GM19455 (cell line): ENCODE measurements around the gene CKAP5.
"Not testable (repeated sequence)": the region's sequence is repeated elsewhere in the genome, so short reads cannot be mapped to it uniquely, and the experiment has no call there.

ENCODE experiments used
- ATAC-seq: cut with Tn5 transposase; IDR thresholded peaks from one replicate; pipeline ENCODE4 v1.9.1; 2021; ENCODE audit not compliant: unreplicated experiment

CKAP5 gene

DNA sequence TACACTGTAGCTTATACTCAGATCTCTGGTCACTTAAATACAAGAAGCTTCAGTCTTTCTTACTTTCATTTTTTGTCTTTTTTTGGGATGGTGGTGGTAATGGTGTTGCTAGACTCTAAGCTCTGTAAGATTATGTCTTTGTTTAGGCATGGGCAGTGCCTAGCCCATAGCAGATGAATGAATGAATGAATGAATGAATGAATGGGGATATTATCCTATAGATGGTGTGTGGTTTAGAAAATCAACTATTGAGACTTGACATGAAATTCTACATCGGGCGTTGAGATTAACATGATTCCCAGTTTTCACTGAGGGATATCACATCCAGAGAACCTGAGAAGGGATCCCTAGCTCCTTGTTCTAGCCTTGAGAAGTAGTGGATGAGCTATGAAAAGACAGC lies 9.8 kb upstream of the CKAP5 start:
- ATAC-seq, result no peak

DNA sequence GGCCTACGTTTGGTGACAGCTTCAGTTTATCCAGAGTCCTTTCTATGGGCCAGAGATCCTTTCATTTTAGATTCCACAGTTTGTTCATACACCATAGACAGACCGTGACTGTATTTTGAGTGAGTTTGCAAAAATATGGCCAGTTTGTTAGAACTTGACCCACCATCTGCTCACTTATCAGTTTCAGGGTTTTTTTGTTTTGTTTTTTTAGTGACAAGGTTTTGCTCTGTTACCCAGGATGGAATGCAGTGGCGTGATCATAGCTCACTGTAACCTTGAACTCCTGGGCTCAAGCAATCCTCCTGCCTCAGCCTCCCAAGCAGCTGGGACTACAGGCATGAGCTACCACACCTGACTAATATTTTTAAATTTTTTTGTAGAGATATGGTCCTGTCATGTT lies 9.1 kb upstream of the CKAP5 start:
- no peak for ATAC-seq

DNA sequence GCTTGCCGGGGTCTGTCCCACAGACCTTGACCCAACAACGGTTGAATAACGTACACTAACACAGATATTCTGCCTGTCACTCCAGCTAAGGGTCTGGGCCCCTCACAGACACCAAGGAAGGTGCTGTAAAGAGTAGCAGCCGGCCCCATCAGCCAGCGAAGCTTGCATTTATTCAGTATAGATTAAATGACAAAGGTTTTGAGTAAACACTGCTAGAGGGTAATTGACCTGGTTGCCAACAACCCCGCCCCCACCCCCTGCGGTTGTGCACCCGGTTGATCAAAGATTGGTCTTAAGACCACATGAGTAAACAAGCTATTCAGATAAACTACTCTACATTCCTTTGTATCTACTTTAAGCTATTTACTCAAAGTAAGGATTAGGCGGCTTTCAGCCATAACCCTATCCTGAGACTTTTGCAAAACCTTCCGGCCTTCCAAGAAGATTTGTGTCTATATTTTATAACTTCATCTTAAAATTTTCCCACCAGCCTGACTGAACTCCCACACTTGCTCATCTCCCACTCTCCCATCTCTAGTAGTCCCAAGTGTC lies 4.8 kb upstream of the CKAP5 start:
- no peak for ATAC-seq

DNA sequence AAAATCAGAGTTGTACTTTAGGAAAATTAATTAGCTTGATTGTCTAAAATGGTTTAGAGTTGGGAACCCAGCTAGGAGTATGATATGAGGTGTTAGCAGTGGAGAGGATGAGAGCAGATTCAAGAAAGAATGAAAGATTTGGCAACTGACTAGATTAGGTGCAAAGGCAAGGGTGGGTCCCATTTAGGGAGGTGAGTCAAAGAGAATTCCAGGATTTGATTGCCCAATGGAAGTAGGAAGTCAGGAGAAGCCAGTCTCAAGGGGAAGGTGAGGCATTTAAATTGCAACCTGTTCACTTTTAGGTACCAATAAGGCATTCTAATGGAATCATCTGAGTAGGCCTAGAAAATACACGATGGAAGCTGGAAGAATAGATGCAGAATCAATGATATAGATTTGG lies 3.6 kb upstream of the CKAP5 start:
- ATAC-seq, result no peak

DNA sequence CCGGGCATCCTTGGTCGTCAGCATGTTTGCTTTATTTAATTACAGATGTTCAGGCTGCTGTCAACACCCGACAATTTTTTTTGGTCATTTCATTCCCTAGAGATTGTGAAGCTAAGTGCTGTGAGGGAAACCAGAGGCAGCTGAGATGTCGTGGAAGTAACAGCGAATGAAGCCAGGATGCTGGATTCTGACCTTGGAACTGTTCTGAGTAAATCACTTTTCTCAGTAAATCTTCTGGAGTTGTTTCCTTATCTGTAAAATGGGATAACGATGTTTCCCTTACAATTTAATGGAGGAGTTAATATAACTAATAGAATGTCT lies 390 bp upstream of the CKAP5 start:
- ATAC-seq, result peak; percentile 8

DNA sequence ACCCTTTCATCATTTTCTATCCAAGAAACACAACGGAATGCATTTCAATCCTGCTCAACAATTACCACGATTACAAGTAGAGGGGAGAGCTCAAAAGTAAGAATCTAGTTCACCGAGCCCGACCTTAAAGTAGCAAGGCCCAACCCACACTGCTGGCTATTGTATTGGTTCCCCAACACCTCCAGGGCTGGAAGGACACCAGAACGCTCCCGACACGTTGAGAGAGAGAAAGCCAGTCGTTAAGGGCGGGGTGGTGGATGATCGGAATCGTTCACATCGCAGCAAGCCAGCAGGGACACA lies 690 bp downstream of the CKAP5 start:
- ATAC-seq, result no peak

DNA sequence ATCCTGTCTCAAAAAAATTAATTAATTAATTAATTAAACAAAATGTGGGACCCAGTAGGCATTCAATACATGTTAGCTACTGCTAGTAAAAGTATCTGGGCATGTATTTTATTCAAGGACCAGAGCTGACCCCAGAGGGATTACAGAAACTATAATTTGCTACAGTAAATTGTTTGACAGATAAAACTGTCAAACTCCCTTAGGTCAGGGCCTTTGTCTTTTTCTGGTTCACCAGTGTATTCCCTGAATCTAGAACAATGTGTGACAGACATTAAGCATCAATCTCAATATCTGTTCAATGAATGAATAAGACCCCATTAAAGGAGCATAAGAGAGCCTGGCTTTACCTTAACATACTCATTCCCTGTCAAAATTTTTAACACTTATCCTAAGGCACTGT lies 6.0 kb downstream of the CKAP5 start:
- ATAC-seq, result no peak

DNA sequence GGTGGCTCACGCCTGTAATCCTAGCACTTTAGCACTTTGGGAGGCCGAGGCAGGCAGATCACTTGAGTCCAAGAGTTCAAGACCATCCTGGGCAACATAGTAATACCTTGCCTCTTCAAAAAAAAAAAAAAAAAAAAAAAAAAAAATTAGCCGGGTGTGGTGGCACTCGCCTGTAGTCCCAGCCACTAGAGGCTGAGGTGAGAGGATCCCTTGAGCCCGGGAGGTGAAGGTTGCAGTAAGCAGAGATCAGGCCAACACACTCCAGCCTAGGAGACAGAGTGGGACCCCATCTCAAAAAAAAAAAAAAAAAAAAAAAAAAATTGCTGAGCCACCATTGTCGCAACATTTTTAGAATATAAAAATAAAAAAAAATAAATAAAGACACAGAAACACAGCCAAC lies 7.6 kb downstream of the CKAP5 start:
- ATAC-seq, result no peak

DNA sequence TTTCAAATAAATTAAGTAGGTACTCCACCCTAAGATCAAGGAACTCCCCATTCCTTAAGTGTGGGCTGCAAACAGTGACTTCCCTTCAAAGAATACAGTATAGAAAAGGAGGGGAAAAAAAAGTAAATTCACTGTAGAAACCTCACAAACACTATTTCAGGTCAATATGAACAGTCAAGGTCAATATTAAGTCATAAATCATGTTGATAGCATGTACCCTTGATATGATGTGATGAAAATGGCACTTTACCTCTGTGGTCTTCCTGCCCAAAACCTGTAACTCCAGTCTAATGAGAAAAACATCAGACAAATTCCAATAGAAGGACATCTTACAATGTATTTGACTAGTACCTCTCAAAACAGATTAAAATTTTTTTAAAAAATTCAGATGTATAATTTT lies 8.2 kb downstream of the CKAP5 start:
- ATAC-seq, result no peak

DNA sequence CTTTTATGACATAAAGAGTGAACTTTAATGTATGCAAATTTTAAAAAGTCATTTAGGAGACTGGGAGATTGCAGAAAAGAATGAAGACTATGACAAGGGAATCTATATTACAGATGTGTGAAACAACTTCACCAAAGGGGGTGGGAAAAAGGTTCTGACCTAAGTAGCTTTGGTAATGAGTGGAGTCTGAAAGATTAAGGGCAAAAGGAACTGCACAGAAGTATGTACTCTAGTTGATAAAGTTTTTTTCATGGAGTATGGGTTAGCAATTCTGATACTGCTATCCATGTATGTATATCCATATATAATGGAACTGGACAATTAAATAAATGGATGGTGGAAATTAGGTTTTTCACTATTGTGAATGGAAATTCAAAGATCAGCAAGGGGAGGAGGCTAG lies 9.2 kb downstream of the CKAP5 start:
- ATAC-seq, result no peak

DNA sequence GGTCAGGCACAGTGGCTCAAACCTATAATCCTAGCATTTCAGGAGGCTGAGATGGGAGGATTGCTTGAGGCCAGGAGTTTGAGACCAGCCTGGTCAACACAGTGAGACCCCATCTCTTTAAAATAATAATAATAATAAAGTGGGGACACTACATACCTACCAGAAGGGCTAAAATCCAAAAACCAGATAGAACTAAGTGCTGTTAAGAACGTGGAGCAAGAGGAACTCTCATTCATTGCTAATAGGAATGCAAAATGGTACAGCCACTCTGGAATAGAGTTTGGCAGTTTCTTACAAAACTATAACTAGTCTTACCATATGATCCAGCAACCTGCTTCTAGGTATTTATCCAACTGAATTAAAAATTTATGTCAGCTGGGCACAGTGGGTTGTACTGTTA lies 9.6 kb downstream of the CKAP5 start:
- no peak for ATAC-seq

DNA sequence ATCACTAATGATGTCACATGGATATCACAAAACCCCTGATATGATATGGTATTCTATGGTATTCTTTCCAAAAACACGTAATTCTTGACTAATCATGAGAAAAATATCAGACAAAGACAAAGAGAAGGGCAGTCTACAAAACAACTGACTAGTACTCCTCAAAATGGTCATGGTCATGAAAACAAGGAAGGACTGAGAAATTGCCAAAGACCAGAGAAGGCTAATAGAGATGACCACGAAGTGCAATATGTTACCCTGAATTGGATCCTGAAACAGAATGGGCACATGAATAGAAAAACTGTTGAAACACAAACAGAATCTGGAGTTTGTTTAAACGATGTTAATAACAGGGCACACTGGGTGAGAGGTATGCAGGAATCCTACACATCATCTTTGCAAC lies 10.2 kb downstream of the CKAP5 start:
- ATAC-seq, result no peak

DNA sequence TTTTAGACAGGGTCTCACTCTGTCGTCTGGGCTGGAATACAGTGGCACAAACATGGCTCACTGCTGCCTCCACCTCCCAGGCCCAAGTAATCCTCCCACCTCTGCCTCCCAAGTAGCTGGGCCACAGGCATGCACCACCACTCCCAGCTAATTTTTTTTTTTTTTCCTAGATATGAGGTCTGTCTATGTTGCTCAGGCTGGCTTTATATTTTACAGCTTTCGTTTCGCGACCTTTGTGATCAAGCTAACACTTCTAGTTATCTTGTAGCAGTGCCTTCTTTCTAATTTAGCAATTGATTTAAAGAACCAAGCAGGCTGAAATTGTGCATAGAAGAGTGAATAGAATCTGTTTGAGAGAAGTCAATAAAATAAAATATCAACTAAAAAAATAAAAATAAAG lies 11.3 kb downstream of the CKAP5 start:
- no peak for ATAC-seq

DNA sequence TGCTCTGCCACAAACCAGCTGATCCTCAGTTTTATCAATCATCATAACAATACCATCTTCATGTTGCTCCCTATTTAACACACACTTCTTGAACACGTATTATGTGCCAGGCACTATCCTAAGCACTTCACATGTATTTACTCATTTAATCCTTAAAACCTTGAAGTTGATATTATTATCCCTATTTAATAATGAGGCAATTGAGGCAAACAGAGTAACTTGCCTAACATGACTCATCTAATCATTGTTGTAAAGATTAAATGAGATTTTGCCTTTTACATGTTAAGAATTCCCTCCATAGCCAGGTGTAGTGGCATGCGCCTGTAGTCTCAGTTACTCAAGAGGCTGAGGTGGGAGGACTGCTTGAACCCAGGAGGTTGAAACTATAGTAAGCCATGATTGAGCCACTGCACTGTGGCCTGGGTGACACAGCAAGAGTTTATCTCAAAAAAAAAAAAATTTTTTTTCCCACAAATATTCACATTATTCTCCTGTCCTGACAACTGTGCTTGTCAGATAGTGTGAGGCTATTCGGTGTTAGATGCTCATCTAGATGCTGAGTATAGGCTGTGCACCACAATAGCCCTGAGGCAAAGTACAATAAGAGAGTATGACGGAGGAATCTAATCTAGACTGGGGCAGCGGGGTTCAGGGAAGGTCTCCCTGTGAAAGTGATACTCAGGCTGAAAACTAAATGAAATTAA lies 13.4 kb downstream of the CKAP5 start:
- no peak for ATAC-seq

DNA sequence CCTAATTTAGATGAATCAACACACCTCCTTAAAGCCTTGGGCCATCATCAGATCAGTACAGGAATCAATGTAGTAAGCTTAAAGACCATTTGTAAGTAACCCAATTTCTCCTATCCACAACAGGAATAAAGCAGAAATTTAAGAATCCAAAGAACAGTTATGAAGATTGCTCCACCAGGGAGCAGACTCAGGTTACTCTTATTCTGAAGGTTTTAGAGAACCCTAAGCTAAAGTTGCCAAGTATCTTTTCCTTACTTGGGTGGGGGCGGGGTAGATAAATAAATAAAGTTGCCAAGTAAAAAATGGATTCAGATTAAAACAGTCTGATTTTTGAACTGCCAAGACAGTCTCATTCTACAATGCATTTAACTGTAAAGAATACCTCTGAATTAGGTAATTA lies 18.1 kb downstream of the CKAP5 start:
- ATAC-seq, result no peak

DNA sequence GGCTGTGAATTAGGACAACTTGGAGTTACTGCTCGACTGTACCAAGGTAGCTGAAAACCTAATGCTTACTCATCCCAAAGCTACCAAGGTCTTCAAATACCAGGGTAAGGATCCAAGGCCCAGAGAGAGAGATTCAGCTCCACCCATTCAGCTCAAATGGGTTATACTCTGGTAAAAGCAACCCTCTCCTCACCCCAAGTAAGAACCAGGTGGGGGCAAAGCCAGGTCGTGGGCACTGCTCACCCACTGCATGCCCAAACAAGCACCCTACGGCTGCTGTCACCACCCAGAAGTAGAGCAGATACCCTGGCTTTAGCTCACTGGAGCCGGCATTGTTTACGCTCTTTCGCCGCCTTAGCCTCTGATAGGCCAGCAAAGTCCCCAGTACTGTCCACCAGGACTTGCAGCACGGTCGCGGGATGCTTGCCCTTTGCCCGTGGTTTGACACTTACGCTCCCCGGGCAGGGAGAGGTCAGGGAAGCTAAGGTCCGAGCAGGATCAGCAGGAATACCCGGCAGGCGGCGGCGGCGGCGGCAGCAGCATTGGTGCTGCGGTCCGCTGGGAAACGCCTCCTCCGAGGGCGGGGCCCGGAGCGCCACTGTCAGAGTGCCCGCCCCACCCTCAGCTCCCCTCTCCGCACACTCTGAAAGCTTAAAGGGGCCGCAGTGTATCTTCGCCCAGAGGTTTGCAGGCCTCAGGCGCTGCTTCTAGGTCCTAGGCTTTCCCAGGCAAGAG lies 19.6 kb downstream of the CKAP5 start:
- peak; percentile 91 for ATAC-seq

DNA sequence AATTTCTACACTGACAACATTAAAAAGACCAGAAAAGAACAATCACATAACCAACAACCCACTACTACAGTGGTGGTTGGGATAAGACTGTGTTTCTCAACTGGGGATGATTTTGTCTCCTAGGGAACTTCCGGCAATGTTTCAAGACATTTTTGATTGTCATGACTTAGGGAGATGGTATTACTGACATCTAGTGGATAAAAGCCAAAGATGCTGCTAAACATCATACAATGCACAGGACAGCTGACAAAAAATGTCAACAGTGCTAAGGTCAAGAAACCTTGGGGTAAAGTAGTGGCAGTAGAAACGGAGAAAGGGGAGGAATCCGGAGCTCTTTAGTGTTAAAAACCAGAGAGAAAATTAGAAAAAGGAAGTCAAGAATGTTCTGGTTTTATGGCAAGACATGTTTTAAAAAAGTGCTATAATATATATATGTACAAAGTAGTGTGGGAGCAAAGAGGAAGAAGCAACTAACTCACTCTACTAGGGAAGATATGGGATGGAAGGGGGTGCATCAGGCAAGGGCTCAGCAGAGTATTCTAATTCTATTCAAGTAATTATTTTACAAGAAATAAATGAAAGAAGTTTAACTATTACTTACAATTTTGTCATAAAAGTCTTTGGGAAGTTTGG lies 37.2 kb downstream of the CKAP5 start:
- no peak for ATAC-seq

DNA sequence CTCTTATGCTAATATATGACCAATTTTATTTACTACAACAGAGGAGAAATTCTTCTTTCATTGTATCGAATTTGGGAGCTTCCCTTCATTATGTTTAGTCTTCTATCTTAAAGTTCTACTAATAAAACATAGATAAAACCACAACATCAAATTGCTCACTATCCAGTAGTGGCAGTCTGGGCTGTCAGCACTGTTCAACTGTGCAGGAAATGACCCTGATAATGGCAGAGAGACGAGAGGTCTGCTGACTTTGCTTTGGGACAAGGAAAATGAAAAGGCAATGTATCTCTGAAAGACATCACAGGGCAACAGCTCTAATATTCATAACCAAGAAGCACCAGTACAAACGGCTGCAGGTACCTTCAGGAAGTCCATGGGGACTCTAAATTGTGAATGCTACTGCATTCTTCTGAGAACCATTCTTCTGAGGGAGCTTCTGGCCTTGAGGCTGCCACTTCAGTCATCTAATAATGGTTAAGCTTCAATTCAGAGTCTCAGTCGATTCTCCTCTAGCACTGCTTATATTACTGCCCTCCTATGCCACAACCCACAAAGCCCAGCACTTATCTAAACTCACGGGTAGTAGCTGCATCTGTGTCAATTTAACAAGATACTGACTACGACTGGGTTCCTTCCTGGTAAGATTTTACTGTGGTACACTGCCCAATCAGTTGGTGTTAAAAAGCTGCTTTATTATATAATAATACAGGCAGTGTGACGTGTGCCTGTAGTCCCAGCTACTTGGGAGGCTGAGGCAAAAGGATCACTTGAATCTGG lies 44.2 kb downstream of the CKAP5 start:
- no peak for ATAC-seq

DNA sequence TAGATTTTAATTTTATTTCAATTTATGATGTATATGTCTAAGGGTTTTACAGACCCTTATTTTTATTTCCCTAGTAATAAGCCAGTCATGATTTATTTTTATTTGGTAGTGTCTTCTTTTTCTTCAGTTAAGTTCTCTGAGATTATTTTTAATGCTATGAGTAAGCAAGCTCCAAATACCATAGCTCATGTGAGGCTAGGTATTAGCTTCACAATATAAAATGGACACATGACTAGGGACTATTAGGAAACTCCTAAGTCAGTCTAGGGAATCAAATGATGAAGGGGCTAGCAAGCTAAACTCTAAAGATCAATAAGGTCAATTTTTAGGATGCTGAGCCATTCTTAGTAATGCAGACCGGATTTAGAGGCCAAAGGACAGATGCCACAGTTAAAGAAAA lies 45.9 kb downstream of the CKAP5 start:
- ATAC-seq, result no peak

DNA sequence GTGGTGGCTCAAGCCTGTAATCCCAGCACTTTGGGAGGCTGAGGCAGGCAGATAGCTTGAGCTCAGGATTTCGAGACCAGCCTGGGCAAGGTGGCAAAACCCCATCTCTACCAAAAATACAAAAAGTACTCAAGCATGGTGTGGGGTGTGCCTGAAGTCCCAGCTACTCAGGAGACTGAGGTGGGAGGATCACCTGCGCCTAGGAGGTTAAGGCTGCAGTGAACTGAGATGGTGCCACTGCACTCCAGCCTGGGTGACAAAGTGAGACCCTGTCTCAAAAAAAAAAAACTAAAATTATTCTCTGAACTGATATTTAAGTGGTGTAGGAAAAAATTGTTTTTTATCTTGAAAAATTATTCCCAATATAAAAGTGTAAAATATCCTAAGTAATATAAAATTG lies 46.4 kb downstream of the CKAP5 start:
- not testable (repeated sequence) for ATAC-seq

DNA sequence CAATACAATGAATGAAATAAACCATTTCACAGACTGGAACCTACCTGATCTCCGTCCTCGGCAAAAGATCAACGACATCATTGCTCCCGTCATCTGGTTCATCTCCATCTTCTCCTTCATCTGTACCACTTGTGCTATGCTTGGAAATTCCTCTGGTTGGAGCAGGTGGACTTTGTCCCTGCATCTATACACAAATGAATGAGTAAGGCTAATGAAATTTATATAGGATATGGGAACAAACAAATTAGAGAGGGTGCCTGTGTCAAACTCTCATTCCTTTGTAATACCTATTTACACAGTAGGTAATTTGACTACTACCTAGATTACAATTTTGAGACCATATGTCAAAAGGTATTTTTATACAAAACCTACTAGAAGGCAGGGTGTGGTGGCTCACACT lies 67.7 kb downstream of the CKAP5 start:
- no peak for ATAC-seq

DNA sequence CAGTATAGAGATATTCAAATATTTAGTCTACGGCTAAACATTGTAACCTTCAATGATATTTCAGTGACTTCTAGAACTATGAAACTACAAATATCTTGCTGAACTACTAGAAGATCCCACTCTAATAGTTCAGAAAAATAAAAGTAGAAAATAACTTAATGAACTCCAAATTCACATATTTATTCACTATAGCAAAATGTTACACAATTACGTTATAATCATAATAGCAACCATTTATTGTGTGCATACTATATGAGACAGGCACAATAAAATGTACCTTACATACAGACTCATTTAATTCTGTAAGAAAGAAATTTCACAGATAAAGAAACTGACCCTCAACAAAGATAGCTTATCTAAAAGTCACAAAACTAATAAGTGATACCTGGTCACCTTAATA lies 69.2 kb downstream of the CKAP5 start:
- ATAC-seq, result no peak
